Osteoblast (primary cell): ENCODE results near the gene CETP. TPM values are rescaled to one million over a fixed set of nuclear protein-coding genes. Genes with fewer than 3 reads are reported as not detected.

Experiments used
- DNase-seq: peaks from one replicate; pipeline ENCODE4 v3.0.0; 2011; ENCODE audit warnings: low spot score, mixed read lengths; ENCODE audit not compliant: insufficient read length; ENCODE audit errors: missing footprints
- H2AFZ ChIP-seq: 2 replicates; pipeline ENCODE4 v1.6.0; 2011; ENCODE audit warnings: mild to moderate bottlenecking, low read length
- H3K27ac ChIP-seq: 2 replicates; pipeline ENCODE4 v1.5.1; 2011; ENCODE audit warnings: mild to moderate bottlenecking, low read depth, low read length, moderate library complexity
- H3K27me3 ChIP-seq: 2 replicates; pipeline ENCODE4 v1.6.0; 2012; ENCODE audit warnings: mild to moderate bottlenecking, control low read depth, inconsistent platforms, low read length, moderate library complexity; ENCODE audit not compliant: insufficient read depth
- H3K36me3 ChIP-seq: 2 replicates; pipeline ENCODE4 v1.5.1; 2011; ENCODE audit warnings: mild to moderate bottlenecking, low read length, control low read depth, moderate library complexity; ENCODE audit not compliant: insufficient read depth
- H3K4me1 ChIP-seq: 2 replicates; pipeline ENCODE4 v1.5.1; 2011; ENCODE audit warnings: mild to moderate bottlenecking, low read length, control low read depth, moderate library complexity; ENCODE audit not compliant: insufficient read depth
- H3K4me2 ChIP-seq: 2 replicates; pipeline ENCODE4 v1.6.0; 2011; ENCODE audit warnings: mild to moderate bottlenecking, low read length; ENCODE audit not compliant: insufficient read depth
- H3K4me3 ChIP-seq: fragments of 200-600 bp; sonication (generic); 3 replicates; pipeline ENCODE4 v1.5.1; 2012; ENCODE audit warnings: mild to moderate bottlenecking, low read length, inconsistent platforms; ENCODE audit not compliant: insufficient read depth
- H3K79me2 ChIP-seq: 2 replicates; pipeline ENCODE4 v1.6.0; 2012; ENCODE audit warnings: mild to moderate bottlenecking, low read length, control low read depth, inconsistent platforms; ENCODE audit not compliant: insufficient read depth
- H3K9me3 ChIP-seq: 2 replicates; pipeline ENCODE4 v1.5.1; 2011; ENCODE audit warnings: low read depth, low read length, control low read depth
- H4K20me1 ChIP-seq: 2 replicates; pipeline ENCODE4 v1.6.0; 2012; ENCODE audit warnings: mild to moderate bottlenecking, low read length, control low read depth; ENCODE audit not compliant: insufficient read depth
- CTCF ChIP-seq: IDR thresholded peaks from 2 replicates; pipeline ENCODE4 v1.5.1; 2011; ENCODE audit warnings: mild to moderate bottlenecking, low read depth, low read length, moderate library complexity; ENCODE audit errors: extremely low read depth
- total RNA-seq: library from RNA; depleted of rRNA; stranded (reverse); fragments of >200 nt; gene quantifications from 2 replicates; pipeline ENCODE4 v1.2.3, GENCODE V29; 2012

Gene CETP
- total RNA-seq, 1 donor = not detected

- no peak for DNase-seq
- Histone ChIP-seq H3K4me1 (no peaks in the 10 kb centered on the region), H3K4me2 (no peak overlapping the region), H3K9me3 (no peaks in the 10 kb centered on the region), H4K20me1 (peaks cover 3% of the 10 kb centered on the region), H3K27ac (no peak overlapping the region), H3K36me3 (peaks cover 31% of the 10 kb centered on the region), H2AFZ (no peak overlapping the region), H3K4me3 (no peak overlapping the region), H3K27me3 (no peaks in the 10 kb centered on the region), H3K79me2 (no peaks in the 10 kb centered on the region)
- TF ChIP-seq CTCF = no peak
These were observed 61.9 kb downstream of the CETP start for GRCh38 chr16:57023541-57024249.

- Histone ChIP-seq H3K4me1 (peaks cover 7% of the 10 kb centered on the region), H3K36me3 (peaks cover 30% of the 10 kb centered on the region), H3K27ac (no peak overlapping the region), H3K9me3 (no peaks in the 10 kb centered on the region), H2AFZ (no peak overlapping the region), H3K79me2 (no peaks in the 10 kb centered on the region), H4K20me1 (peaks cover 9% of the 10 kb centered on the region), H3K4me2 (no peak overlapping the region), H3K4me3 (no peak overlapping the region), H3K27me3 (no peaks in the 10 kb centered on the region)
- no peak for TF ChIP-seq CTCF
- no peak for DNase-seq
These were observed 63.3 kb downstream of the CETP start for GRCh38 chr16:57024894-57025680.

DNA sequence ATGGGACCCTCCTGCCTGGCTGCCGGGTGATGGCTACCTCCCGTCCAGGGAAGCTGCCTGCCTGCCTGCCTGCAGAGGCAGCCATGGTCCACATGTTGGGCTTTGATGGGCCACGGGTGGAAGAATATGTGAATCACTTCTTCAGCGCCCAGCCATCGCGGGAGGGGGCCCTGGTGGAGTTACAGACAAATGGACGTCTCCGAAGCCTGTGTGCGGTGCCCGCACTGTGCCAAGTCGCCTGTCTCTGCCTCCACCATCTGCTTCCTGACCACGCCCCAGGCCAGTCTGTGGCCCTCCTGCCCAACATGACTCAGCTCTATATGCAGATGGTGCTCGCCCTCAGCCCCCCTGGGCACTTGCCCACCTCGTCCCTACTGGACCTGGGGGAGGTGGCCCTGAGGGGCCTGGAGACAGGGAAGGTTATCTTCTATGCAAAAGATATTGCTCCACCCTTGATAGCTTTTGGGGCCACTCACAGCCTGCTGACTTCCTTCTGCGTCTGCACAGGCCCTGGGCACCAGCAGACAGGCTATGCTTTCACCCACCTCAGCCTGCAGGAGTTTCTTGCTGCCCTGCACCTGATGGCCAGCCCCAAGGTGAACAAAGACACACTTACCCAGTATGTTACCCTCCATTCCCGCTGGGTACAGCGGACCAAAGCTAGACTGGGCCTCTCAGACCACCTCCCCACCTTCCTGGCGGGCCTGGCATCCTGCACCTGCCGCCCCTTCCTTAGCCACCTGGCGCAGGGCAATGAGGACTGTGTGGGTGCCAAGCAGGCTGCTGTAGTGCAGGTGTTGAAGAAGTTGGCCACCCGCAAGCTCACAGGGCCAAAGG, 64.4 kb downstream of the CETP start:
- no peaks in the 10 kb centered on the region for H3K27me3 ChIP-seq
- no peak for DNase-seq
- H3K4me1 ChIP-seq = peaks cover 7% of the 10 kb centered on the region
- H3K9me3 ChIP-seq = no peaks in the 10 kb centered on the region
- H3K4me2 ChIP-seq = no peak overlapping the region
- no peak for TF ChIP-seq CTCF
- no peak overlapping the region for H3K27ac ChIP-seq
- peaks cover 6% of the 10 kb centered on the region for H4K20me1 ChIP-seq
- H2AFZ ChIP-seq = no peak overlapping the region
- H3K79me2 ChIP-seq = no peaks in the 10 kb centered on the region
- H3K4me3 ChIP-seq = no peak overlapping the region
- peaks cover 21% of the 10 kb centered on the region for H3K36me3 ChIP-seq

DNA sequence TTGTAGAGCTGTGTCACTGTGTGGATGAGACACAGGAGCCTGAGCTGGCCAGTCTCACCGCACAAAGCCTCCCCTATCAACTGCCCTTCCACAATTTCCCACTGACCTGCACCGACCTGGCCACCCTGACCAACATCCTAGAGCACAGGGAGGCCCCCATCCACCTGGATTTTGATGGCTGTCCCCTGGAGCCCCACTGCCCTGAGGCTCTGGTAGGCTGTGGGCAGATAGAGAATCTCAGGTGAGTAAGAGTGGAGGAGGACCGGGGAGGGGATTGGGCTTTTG, 65.0 kb downstream of the CETP start:
- peaks cover 15% of the 10 kb centered on the region for H3K36me3 ChIP-seq
- DNase-seq = peak; percentile 31
- H3K79me2 ChIP-seq = no peaks in the 10 kb centered on the region
- no peak overlapping the region for H3K4me3 ChIP-seq
- no peak overlapping the region for H3K27ac ChIP-seq
- H4K20me1 ChIP-seq = peaks cover 6% of the 10 kb centered on the region
- no peak overlapping the region for H2AFZ ChIP-seq
- H3K4me1 ChIP-seq = peaks cover 7% of the 10 kb centered on the region
- TF ChIP-seq CTCF = no peak
- H3K4me2 ChIP-seq = no peak overlapping the region
- H3K9me3 ChIP-seq = no peaks in the 10 kb centered on the region
- no peaks in the 10 kb centered on the region for H3K27me3 ChIP-seq
